Type B pancreatic cell (in vitro differentiated cells): Measurements from ENCODE around the gene RAB25. TPM values are rescaled to one million over a fixed set of nuclear protein-coding genes. Genes with fewer than 3 reads are reported as not detected.
A peak's percentile ranks its signal among the peaks of the same experiment; 100 is the strongest.
"Not testable (repeated sequence)": the region's sequence is repeated elsewhere in the genome, so short reads cannot be mapped to it uniquely, and the experiment has no call there.

Experiments used
- DNase-seq: peaks from one replicate; pipeline ENCODE4 v3.0.0; 2021; ENCODE audit warnings: mixed read lengths; ENCODE audit not compliant: unreplicated experiment; ENCODE audit errors: extremely low spot score
- H3K27ac Mint-ChIP-seq: 2 replicates; pipeline ENCODE4 v1.8.0; 2021; ENCODE audit warnings: mild to moderate bottlenecking, mixed read lengths
- H3K27me3 Mint-ChIP-seq: 2 replicates; pipeline ENCODE4 v1.8.0; 2021; ENCODE audit warnings: mixed read lengths
- H3K36me3 Mint-ChIP-seq: 2 replicates; pipeline ENCODE4 v1.8.0; 2021; ENCODE audit warnings: mixed read lengths
- H3K4me1 Mint-ChIP-seq: one replicate; pipeline ENCODE4 v1.8.0; 2021; ENCODE audit warnings: mixed read lengths; ENCODE audit not compliant: unreplicated experiment
- H3K4me3 Mint-ChIP-seq: 2 replicates; pipeline ENCODE4 v1.8.0; 2021; ENCODE audit warnings: mild to moderate bottlenecking, mixed read lengths
- H3K9me3 Mint-ChIP-seq: 2 replicates; pipeline ENCODE4 v1.8.0; 2021; ENCODE audit warnings: mixed read lengths
- CTCF ChIP-seq: fragments of 200-600 bp; sonication (generic); conservative IDR thresholded peaks from 2 replicates; pipeline ENCODE4 v1.5.0; 2021; ENCODE audit warnings: antibody characterized with exemption, mild to moderate bottlenecking
- total RNA-seq: library from RNA; stranded (reverse); gene quantifications from 2 replicates; pipeline ENCODE4 v1.2.1, GENCODE V29; 2021; ENCODE audit warnings: low replicate concordance

RAB25 gene
- total RNA-seq, 1 donor from 2014 or later = 97.9 TPM

- Mint-ChIP-seq H3K36me3 (peaks cover 6% of the 10 kb centered on the region), H3K4me3 (peak overlapping the region; percentile 95), H3K27me3 (no peaks in the 10 kb centered on the region), H3K4me1 (peaks cover 22% of the 10 kb centered on the region), H3K9me3 (no peaks in the 10 kb centered on the region), H3K27ac (peak overlapping the region; percentile 95)
- DNase-seq = no peak
- TF ChIP-seq CTCF = no peak
Observed at GRCh38 chr1:156115514-156116374, 54.8 kb downstream of the RAB25 start.

GRCh38 chr1:156116731-156117130, 55.8 kb downstream of the RAB25 start:
- not testable (repeated sequence) for H3K36me3 Mint-ChIP-seq, H3K27me3 Mint-ChIP-seq, DNase-seq, H3K9me3 Mint-ChIP-seq
- Mint-ChIP-seq H3K27ac (peak overlapping the region; percentile 95), H3K4me1 (peaks cover 22% of the 10 kb centered on the region), H3K4me3 (peak overlapping the region; percentile 95)

GRCh38 chr1:156117414-156118176, 56.6 kb downstream of the RAB25 start:
- H3K9me3 Mint-ChIP-seq = no peaks in the 10 kb centered on the region
- H3K27me3 Mint-ChIP-seq = no peaks in the 10 kb centered on the region
- H3K4me1 Mint-ChIP-seq = peaks cover 27% of the 10 kb centered on the region
- no peak for DNase-seq
- no peak for TF ChIP-seq CTCF
- H3K27ac Mint-ChIP-seq = peak overlapping the region; percentile 100
- peak overlapping the region; percentile 87 for H3K4me3 Mint-ChIP-seq
- peaks cover 6% of the 10 kb centered on the region for H3K36me3 Mint-ChIP-seq

- DNase-seq = no peak
- no peak for TF ChIP-seq CTCF
- Mint-ChIP-seq H3K4me3 (peak overlapping the region; percentile 87), H3K27me3 (no peaks in the 10 kb centered on the region), H3K27ac (peak overlapping the region; percentile 100), H3K4me1 (peaks cover 34% of the 10 kb centered on the region), H3K36me3 (peaks cover 6% of the 10 kb centered on the region), H3K9me3 (no peaks in the 10 kb centered on the region)
Observed at GRCh38 chr1:156118177-156118868, 57.4 kb downstream of the RAB25 start.

GRCh38 chr1:156119503-156120209, 58.7 kb downstream of the RAB25 start:
- H3K9me3 Mint-ChIP-seq = no peaks in the 10 kb centered on the region
- no peak for DNase-seq
- peaks cover 6% of the 10 kb centered on the region for H3K36me3 Mint-ChIP-seq
- peaks cover 30% of the 10 kb centered on the region for H3K4me1 Mint-ChIP-seq
- H3K27me3 Mint-ChIP-seq = no peaks in the 10 kb centered on the region
- peak overlapping the region; percentile 100 for H3K27ac Mint-ChIP-seq
- no peak for TF ChIP-seq CTCF
- H3K4me3 Mint-ChIP-seq = peak overlapping the region; percentile 65

Other genes starting within 250 kb of the RAB25 start
- 48.0 and 59.3 TPM in 2 replicates for gene GON4L, start 203.9 kb upstream of the RAB25 start, total RNA-seq
- 0.74 and 2.3 TPM in 2 replicates for gene SYT11, start 201.6 kb upstream of the RAB25 start, total RNA-seq
- gene RIT1, start 149.8 kb upstream of the RAB25 start, total RNA-seq = 35.3 and 45.4 TPM in 2 replicates
- 42.5 and 57.8 TPM in 2 replicates for gene KHDC4, start 126.7 kb upstream of the RAB25 start, total RNA-seq
- not detected in 2 replicates for gene RXFP4, start 119.5 kb upstream of the RAB25 start, total RNA-seq
- gene ARHGEF2, start 82.6 kb upstream of the RAB25 start, total RNA-seq = 46.4 and 80.6 TPM in 2 replicates
- gene SSR2, start 40.2 kb upstream of the RAB25 start, total RNA-seq = 223 and 248 TPM in 2 replicates
- 40.3 and 54.5 TPM in 2 replicates for gene UBQLN4, start 7.4 kb upstream of the RAB25 start, total RNA-seq
- gene LAMTOR2, start 6.4 kb upstream of the RAB25 start, total RNA-seq = 55.6 and 60.9 TPM in 2 replicates
- gene MEX3A, start 21.3 kb downstream of the RAB25 start, total RNA-seq = 31.0 and 61.9 TPM in 2 replicates
- 141 and 400 TPM in 2 replicates for gene LMNA, start 53.6 kb downstream of the RAB25 start, total RNA-seq
- 7.1 and 12.9 TPM in 2 replicates for gene SEMA4A, start 92.4 kb downstream of the RAB25 start, total RNA-seq
- 18.6 and 21.8 TPM in 2 replicates for gene SLC25A44, start 132.9 kb downstream of the RAB25 start, total RNA-seq
- 56.1 and 62.0 TPM in 2 replicates for gene PMF1, start 151.8 kb downstream of the RAB25 start, total RNA-seq
- gene BGLAP, start 181.0 kb downstream of the RAB25 start, total RNA-seq = 0.64 and 3.1 TPM in 2 replicates
- 9.2 and 19.0 TPM in 2 replicates for gene PAQR6, start 186.9 kb downstream of the RAB25 start, total RNA-seq
- 91.0 and 91.3 TPM in 2 replicates for gene SMG5, start 221.7 kb downstream of the RAB25 start, total RNA-seq
- gene TMEM79, start 223.2 kb downstream of the RAB25 start, total RNA-seq = 18.1 and 43.8 TPM in 2 replicates
- gene GLMP, start 234.5 kb downstream of the RAB25 start, total RNA-seq = 67.6 and 104 TPM in 2 replicates
- gene VHLL, start 238.1 kb downstream of the RAB25 start, total RNA-seq = 0.48 TPM in 1 of 2 replicates, not detected in the other